GM12874 (cell line): Measurements from ENCODE around the gene CCNK.

ENCODE experiments used
- TF ChIP-seq, protein P1 (sequence below): IDR thresholded peaks from 2 replicates; pipeline ENCODE4 v1.5.1; 2011; ENCODE audit warnings: low read depth, mild to moderate bottlenecking, control low read depth, low read length, moderate library complexity; ENCODE audit not compliant: insufficient read depth

The CCNK gene

DNA sequence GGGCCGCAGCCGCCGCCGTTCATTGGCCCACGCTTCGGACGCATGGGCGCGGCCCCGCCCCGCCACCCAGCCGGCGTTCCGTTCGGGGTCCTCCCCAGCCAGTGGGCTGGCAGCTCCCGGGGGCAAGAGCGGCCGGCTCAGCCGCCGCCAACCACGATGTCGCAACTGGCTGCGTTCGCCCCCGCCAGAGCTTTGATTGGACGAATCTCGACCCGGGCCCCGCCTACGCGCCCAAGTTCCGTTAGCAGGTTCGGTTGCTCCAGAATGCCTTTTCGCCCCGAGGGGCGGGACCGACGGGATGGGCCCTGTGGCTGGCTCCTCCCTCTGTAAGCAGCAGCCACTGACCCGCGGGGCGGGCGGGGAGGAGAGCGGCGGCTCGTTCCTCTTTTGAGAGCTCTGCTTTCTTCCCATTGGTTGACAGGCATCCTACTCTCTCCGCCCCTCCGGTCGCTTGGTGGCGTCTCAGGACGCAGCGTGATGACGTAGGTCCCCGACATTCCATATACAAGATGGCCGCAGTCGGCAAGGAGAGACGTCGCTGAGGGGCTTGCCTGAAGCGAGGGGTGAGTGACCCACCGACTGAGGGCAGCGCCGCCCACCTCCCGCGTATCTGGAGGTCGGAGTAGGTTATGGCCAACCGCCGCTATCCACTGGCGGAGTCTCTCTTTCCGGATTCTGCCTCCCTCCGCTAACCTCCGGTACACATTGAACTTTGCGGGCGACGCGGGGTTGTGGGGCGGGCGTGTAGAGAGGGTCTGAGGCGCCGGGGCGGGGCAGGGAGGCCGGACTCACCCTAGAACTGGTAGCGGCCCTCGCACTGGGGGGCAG is at the start of gene CCNK:
Gene CCNK (plus strand): TSS at position 493 of the 828 bp plus-strand sequence. CDS start 11,269 bp downstream, outside the sequence.
- TF ChIP-seq, protein P1, sequence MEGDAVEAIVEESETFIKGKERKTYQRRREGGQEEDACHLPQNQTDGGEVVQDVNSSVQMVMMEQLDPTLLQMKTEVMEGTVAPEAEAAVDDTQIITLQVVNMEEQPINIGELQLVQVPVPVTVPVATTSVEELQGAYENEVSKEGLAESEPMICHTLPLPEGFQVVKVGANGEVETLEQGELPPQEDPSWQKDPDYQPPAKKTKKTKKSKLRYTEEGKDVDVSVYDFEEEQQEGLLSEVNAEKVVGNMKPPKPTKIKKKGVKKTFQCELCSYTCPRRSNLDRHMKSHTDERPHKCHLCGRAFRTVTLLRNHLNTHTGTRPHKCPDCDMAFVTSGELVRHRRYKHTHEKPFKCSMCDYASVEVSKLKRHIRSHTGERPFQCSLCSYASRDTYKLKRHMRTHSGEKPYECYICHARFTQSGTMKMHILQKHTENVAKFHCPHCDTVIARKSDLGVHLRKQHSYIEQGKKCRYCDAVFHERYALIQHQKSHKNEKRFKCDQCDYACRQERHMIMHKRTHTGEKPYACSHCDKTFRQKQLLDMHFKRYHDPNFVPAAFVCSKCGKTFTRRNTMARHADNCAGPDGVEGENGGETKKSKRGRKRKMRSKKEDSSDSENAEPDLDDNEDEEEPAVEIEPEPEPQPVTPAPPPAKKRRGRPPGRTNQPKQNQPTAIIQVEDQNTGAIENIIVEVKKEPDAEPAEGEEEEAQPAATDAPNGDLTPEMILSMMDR: no peak

GRCh38 chr14:99431986-99432385 is 49.2 kb upstream of the CCNK start:
- TF ChIP-seq, protein P1: no peak

DNA sequence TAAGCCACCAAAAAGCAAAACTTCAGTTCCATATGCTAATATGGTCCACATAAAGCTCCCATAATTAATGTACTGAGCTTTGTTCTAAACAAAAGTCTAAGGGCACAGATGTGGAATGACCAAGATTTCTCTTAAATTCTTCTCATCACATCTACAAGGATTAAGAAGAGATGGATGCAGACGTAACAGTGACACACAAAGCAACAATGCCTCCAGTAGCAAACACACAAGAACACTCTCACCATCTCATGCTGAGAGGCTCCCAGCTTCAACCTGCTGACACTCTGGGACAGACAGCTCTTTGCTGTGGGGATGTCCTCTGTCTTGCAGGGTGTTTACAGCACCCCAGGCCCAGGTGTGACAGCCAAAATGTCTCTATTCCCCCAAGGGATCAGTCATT is 48.7 kb upstream of the CCNK start:
- TF ChIP-seq, protein P1: no peak

GRCh38 chr14:99435327-99435726 is 45.9 kb upstream of the CCNK start:
- TF ChIP-seq, protein P1: no peak

DNA sequence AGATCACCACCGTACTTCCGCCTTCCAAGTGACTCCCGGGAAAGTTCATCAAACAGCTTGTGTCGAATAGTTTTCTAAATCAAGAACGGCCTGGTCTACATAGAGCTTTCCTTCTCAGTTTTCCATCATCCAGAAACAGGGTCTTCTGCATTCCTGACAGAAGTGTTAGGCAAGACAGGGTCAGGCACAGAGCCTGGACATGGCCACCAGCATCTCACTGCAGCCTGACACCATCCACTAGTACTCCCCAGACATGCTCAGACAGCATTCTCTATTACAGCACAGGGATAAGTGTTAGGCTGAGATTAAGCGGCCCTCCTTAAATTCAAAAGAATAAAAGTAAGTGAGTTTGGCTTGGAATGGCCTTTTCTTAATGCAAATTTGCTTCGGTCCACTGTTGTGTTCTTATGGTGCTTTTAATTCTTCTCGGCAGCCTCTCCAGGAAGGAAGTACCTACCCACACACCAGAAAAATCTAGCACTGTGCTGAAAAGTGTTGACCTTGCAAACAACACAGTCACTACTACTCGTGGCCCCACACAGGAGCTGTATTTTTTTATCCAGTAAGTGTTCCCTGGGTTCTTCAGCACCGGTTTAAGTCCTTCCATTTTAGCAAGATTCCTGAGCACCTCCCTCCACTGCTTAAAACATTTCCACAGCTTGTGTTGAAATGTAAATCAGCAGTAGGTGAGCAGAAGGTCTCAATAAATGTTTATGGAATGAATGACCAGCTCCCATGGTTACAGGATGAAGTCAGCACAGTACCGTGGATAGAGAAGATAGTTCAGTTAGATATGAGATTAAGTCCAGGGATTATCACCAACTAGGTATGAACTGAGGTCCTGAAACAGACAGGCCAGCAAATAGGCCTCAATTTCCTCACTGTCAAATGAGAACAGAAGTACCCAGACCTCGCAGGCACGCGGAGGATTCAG is 44.7 kb upstream of the CCNK start:
- TF ChIP-seq, protein P1: no peak

DNA sequence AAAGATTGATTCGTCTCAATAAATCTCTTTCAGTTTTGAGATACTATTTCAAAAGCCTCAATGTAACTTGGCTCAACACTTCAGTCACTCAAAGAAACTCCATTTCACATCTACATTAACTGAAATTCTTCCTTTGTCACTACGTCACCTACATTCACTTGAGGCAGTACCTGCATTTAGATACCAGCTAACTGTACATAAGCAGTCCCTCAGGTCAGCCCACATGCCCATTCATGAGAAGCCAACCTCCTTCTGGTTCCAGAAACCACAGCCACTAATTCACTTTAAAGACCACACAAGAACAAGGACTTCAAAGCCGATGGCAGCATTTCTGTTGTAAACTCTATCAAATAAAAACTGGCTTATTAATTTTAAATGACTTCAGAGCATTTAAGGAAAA is 43.5 kb upstream of the CCNK start:
- TF ChIP-seq, protein P1: no peak

DNA sequence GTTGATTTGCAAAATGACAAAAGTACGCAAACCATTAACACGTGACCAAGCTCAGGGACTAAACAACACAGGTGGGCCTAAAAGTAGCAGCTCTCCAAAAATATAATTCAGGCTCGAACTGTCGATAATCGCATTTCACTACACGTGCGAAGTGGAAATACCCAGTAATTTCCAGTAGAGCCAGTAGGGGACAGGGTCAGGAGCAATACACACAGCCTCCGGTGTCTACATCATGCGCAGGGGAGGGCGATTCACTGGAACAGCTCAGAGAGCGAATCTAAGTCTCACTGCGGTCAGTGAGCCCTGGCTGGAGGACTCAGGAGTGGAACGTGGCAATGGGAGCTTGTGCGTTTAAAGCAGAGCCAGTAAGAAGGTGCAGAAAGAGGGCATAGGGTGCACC is 40.9 kb upstream of the CCNK start:
- TF ChIP-seq, protein P1: no peak
